Spleen (tissue), 11 donors: ENCODE measurements around the gene ATG7. TPM values are rescaled to one million over a fixed set of nuclear protein-coding genes. Genes with fewer than 3 reads are reported as not detected.
"Not testable (repeated sequence)": the region's sequence is repeated elsewhere in the genome, so short reads cannot be mapped to it uniquely, and the experiment has no call there.

Experiments
- DNase-seq: peaks from one replicate; pipeline ENCODE4 v3.0.0-alpha.2; 2020
- H3K27ac ChIP-seq, 8 donors: fragments of 200-600 bp; sonication (generic) in 7 of 8; 1 replicate in 4 of 8; 2 replicates in 4 of 8; pipeline versions ENCODE4 v1.5.0 to v1.8.0; 2016 to 2021; ENCODE audit warnings: inconsistent platforms in 4 of 8, mild to moderate bottlenecking in 4 of 8, moderate library complexity in 1 of 8
- H3K27me3 ChIP-seq, 7 donors: fragments of 200-600 bp; sonication (generic) in 6 of 7; replicated peaks in 1 of 7; 1 replicate in 4 of 7; 2 replicates in 3 of 7; pipeline versions ENCODE4 v1.5.0 to v1.8.0; 2016 to 2021; ENCODE audit warnings: inconsistent platforms in 3 of 7, mild to moderate bottlenecking in 1 of 7
- H3K36me3 ChIP-seq, 6 donors: fragments of 200-600 bp; sonication (generic) in 5 of 6; 1 replicate in 4 of 6; 2 replicates in 2 of 6; pipeline versions ENCODE4 v1.5.0 to v1.8.0; 2016 to 2021; ENCODE audit warnings: inconsistent platforms in 2 of 6
- H3K4me1 ChIP-seq, 6 donors: fragments of 200-600 bp; sonication (generic) in 5 of 6; 1 replicate in 3 of 6; 2 replicates in 3 of 6; pipeline versions ENCODE4 v1.5.0 to v1.8.0; 2016 to 2021; ENCODE audit warnings: inconsistent platforms in 3 of 6
- H3K4me3 ChIP-seq, 8 donors: fragments of 200-600 bp; sonication (generic) in 7 of 8; 1 replicate in 4 of 8; 2 replicates in 4 of 8; pipeline versions ENCODE4 v1.5.0 to v1.8.0; 2016 to 2021; ENCODE audit warnings: inconsistent platforms in 4 of 8, mild to moderate bottlenecking in 4 of 8, moderate library complexity in 2 of 8
- H3K9me3 ChIP-seq, 8 donors: fragments of 200-600 bp; sonication (generic) in 7 of 8; 1 replicate in 4 of 8; 2 replicates in 4 of 8; pipeline versions ENCODE4 v1.5.0 to v1.8.0; 2016 to 2021; ENCODE audit warnings: inconsistent platforms in 4 of 8
- POLR2A ChIP-seq, 3 donors: fragments of 450-650 bp; IDR thresholded peaks; one replicate each; pipeline ENCODE4 v1.5.1; 2017; ENCODE audit warnings: antibody characterized with exemption in 3 of 3, mild to moderate bottlenecking in 1 of 3
- POLR2AphosphoS5 ChIP-seq, 3 donors: sonication (generic); formaldehyde crosslinking; IDR thresholded peaks; one replicate each; pipeline ENCODE4 v1.5.1; 2017; ENCODE audit warnings: antibody characterized with exemption in 3 of 3
- WGBS, 5 donors: extraction: QIAGEN DNeasy Blood & Tissue Kit in 3 of 5; methylation state at CpG; one replicate each; pipeline versions ENCODE4 v1.1.5 to v1.1.7; 2013 to 2018; 5-methylcytosine and 5-hydroxymethylcytosine counted together
- intact Hi-C: fragments of 100-400 bp; cut with DNase I; formaldehyde crosslinking; loops from one replicate; pipeline ENCODE4 v1.15.0; 2023; ENCODE audit warnings: low total_unique reads
- polyA plus RNA-seq, 3 donors: library from polyadenylated mRNA; stranded (reverse); fragments of 200-250 nt; gene quantifications; one replicate each; pipeline ENCODE4 v1.2.1, GENCODE V29; 2013
- total RNA-seq, 7 donors: library from RNA; depleted of rRNA in 3 of 7; stranded (reverse); fragments of >200 nt in 3 of 7; fragmentation: NEBNext Ultra II Directional in 4 of 7; extraction: Animal tissue kit (Norgen Biotek cat#: 25700) in 4 of 7; gene quantifications; one replicate each; pipeline versions ENCODE4 v1.1.0 to v1.2.1, GENCODE V29; 2016 to 2021
- TF ChIP-seq, protein P1 (sequence below), 11 experiments: fragments of 200-600 bp in 7 of 11; fragments of 450-650 bp in 4 of 11; sonication (generic) in 4 of 11; IDR thresholded peaks in 8 of 11; conservative IDR thresholded peaks in 3 of 11; 1 replicate in 7 of 11; 2 replicates in 4 of 11; pipeline versions ENCODE4 v1.4.0 to v1.8.0; 2016 to 2021; ENCODE audit warnings: antibody characterized with exemption in 11 of 11, inconsistent platforms in 4 of 11, mild to moderate bottlenecking in 1 of 11
- donor health status: healthy with polysubstance abuse.
- donor health status: DM: no; HTN: no; CAD: no; lungs with moderate emphysema.
- donor health status: DM: no; HTN: no; CAD: no.
- donor health status: Bipolar disorder and iron deficiency.
- donor health status: healthy.
- donor health status: DM: no; HTN: no; CAD: no.
- donor health status: DM: yes; HTN: yes; CAD: no.

Gene ATG7
- total and polyA plus RNA-seq, 10 donors, result 7.5 to 114 (median 77.1) TPM

DNA sequence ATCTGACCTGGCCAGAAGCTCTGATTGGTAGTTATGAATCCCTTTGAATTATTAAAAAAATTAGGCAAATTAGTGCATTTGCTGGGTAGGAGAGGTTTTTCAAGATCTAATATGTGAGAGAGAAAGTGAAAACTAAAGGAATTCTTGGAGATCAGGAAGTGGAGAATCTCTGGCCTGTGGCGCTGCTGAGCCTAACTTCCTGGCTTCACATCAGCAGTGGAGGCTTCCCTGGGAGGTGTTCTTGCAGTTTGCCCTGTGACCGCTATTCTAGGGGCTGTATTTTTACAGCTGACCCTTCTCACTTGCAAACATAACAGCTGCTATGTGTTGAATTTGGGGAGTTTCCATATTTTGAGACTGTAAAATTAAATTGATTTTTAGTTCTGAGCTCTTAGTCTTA lies 166.4 kb downstream of the ATG7 start:
- DNase-seq, result no peak
- intact Hi-C loops, result no loop called here
- peaks cover 0 to 24% (median 0%) of the 10 kb centered on the region in 6 donors for H3K36me3 ChIP-seq
- WGBS, 5 donors, result 53 to 74% (median 68%) methylated on average over 2 of the region's 2 CpGs
- no peak overlapping the region for H3K4me3 ChIP-seq
- peak overlapping the region in 7 of 8 donors; percentile 21 to 49 (median 37) for H3K27ac ChIP-seq
- no peaks in the 10 kb centered on the region for H3K9me3 ChIP-seq
- TF ChIP-seq POLR2A (IDR thresholded peaks at IDR 0.05) (no peak), POLR2AphosphoS5 (IDR thresholded peaks at IDR 0.05) (no peak)
- TF ChIP-seq, protein P1, sequence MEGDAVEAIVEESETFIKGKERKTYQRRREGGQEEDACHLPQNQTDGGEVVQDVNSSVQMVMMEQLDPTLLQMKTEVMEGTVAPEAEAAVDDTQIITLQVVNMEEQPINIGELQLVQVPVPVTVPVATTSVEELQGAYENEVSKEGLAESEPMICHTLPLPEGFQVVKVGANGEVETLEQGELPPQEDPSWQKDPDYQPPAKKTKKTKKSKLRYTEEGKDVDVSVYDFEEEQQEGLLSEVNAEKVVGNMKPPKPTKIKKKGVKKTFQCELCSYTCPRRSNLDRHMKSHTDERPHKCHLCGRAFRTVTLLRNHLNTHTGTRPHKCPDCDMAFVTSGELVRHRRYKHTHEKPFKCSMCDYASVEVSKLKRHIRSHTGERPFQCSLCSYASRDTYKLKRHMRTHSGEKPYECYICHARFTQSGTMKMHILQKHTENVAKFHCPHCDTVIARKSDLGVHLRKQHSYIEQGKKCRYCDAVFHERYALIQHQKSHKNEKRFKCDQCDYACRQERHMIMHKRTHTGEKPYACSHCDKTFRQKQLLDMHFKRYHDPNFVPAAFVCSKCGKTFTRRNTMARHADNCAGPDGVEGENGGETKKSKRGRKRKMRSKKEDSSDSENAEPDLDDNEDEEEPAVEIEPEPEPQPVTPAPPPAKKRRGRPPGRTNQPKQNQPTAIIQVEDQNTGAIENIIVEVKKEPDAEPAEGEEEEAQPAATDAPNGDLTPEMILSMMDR (IDR thresholded peaks at IDR 0.05 in 8 of 11, conservative IDR thresholded peaks at IDR 0.05 in 3 of 11), result peak in 1 of 11 experiments; percentile 12
- no peaks in the 10 kb centered on the region for H3K27me3 ChIP-seq
- peaks cover 0 to 21% (median 3%) of the 10 kb centered on the region in 6 donors for H3K4me1 ChIP-seq

DNA sequence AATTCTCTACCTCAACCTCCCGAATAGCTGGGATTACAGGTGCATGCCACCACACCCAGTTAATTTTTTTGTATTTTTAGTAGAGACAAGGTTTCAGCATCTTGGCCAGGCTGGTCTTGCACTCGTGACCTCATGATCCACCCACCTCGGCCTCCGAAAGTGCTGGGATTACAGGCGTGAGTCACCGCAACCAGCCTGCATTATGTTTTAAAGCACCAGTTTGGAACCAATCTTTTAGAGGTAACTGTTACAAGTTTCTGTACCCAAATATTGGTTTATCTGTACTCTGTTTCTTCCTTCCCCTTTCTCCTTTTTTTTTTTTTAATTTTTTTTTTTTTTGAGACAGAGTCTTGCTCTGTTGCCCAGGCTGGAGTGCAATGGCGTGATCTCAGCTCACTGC lies 169.1 kb downstream of the ATG7 start:
- H3K9me3 ChIP-seq, H3K27me3 ChIP-seq, H3K4me1 ChIP-seq, intact Hi-C loops, H3K4me3 ChIP-seq, H3K27ac ChIP-seq, DNase-seq: not testable (repeated sequence)
- WGBS, 5 donors, result 74 to 88% (median 84%) methylated on average over 6 to 7 of the region's 7 CpGs
- peaks cover 0 to 23% (median 2%) of the 10 kb centered on the region in 6 donors for H3K36me3 ChIP-seq

DNA sequence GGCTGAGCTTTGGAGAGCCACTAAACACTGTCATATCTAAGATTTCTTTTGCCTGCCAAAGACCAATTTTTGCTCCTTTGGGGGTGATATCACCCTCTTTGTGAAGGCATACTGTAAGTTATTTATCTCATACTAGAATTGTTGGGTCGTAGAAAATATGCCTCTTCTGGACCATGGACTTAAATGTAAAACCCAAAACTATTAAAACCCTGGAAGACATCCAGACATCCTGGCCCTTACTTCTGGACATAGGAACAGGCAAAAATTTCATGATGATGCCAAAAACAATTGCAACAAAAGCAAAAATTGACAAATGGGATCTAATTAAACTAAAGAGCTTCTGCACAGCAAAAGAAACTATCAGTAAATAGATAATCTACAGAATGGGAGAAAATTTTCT lies 172.2 kb downstream of the ATG7 start:
- intact Hi-C loops, result no loop called here
- H3K9me3 ChIP-seq, result no peaks in the 10 kb centered on the region
- WGBS, 5 donors, result 67 to 88% (median 84%) methylated on average over 1 of the region's 1 CpG
- TF ChIP-seq POLR2A (IDR thresholded peaks at IDR 0.05), result no peak
- no peak for TF ChIP-seq POLR2AphosphoS5 (IDR thresholded peaks at IDR 0.05)
- TF ChIP-seq, protein P1 (IDR thresholded peaks at IDR 0.05 in 8 of 11, conservative IDR thresholded peaks at IDR 0.05 in 3 of 11), result no peak
- H3K27ac ChIP-seq, result no peak overlapping the region
- peaks cover 0 to 4% (median 0%) of the 10 kb centered on the region in 6 donors for H3K4me1 ChIP-seq
- no peaks in the 10 kb centered on the region for H3K27me3 ChIP-seq
- no peak for DNase-seq
- no peak overlapping the region for H3K4me3 ChIP-seq
- H3K36me3 ChIP-seq, result peaks cover 0 to 23% (median 2%) of the 10 kb centered on the region in 6 donors

DNA sequence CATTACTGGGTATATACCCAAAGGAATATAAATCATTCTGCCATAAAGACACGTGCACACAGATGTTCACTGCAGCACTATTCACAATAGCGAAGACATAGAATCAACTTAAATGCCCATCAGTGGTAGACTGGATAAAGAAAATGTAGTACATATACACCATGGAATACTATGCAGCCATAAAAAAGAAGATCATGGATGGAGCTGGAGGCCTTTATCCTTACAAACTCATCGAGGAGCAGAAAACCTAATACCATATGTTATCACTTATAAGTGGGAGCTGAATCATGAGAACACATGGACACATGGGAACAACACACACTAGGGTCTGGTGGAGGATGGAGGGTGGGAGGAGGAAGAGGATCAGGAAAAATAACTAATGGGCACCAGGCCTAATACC lies 173.0 kb downstream of the ATG7 start:
- intact Hi-C loops, H3K4me1 ChIP-seq, DNase-seq, H3K9me3 ChIP-seq, H3K4me3 ChIP-seq, H3K27ac ChIP-seq, H3K27me3 ChIP-seq: not testable (repeated sequence)
- 89 to 98% (median 96%) methylated on average over 3 of the region's 3 CpGs for WGBS, 5 donors
- H3K36me3 ChIP-seq, result peaks cover 0 to 23% (median 2%) of the 10 kb centered on the region in 6 donors

DNA sequence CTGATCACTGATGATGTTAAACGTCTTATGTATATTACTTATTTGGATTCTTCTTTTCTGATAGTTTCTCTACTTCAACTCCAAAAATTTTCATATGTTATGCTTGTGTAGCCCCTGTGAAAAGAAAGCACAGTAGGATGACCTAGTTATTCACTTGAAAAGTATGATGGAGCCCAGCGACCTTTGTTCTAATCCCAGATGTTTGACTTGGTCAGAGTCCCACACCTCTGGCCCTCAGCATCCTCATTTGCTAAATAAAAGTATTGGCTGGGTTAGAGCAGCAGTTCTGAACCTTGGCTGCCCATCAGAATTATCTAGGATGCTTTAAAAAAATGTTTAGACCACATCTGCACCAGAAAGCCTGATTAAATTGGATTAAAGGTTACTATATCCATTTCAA lies 173.7 kb downstream of the ATG7 start:
- TF ChIP-seq, protein P1 (IDR thresholded peaks at IDR 0.05 in 8 of 11, conservative IDR thresholded peaks at IDR 0.05 in 3 of 11), result no peak
- TF ChIP-seq POLR2AphosphoS5 (IDR thresholded peaks at IDR 0.05) (no peak), POLR2A (IDR thresholded peaks at IDR 0.05) (no peak)
- H3K4me1 ChIP-seq, result peaks cover 0 to 4% (median 0%) of the 10 kb centered on the region in 6 donors
- H3K9me3 ChIP-seq, result no peaks in the 10 kb centered on the region
- no peaks in the 10 kb centered on the region for H3K27me3 ChIP-seq
- peaks cover 0 to 23% (median 2%) of the 10 kb centered on the region in 6 donors for H3K36me3 ChIP-seq
- intact Hi-C loops, result no loop called here
- 85 to 98% (median 92%) methylated on average over 2 of the region's 2 CpGs for WGBS, 5 donors
- H3K4me3 ChIP-seq, result no peak overlapping the region
- DNase-seq, result no peak
- H3K27ac ChIP-seq, result no peak overlapping the region
